Chondrocyte (in vitro differentiated cells): ENCODE data around the gene RGS9. TPM values are rescaled to one million over a fixed set of nuclear protein-coding genes. Genes with fewer than 3 reads are reported as not detected.

ENCODE experiments used
- DNase-seq: peaks from one replicate; pipeline ENCODE4 v3.0.0; 2021; ENCODE audit warnings: mixed read lengths, low spot score
- H3K27ac Mint-ChIP-seq: one replicate; pipeline ENCODE4 v1.8.0; 2021; ENCODE audit warnings: mild to moderate bottlenecking, moderate library complexity, mixed read lengths; ENCODE audit not compliant: unreplicated experiment
- H3K27me3 Mint-ChIP-seq: 2 replicates; pipeline ENCODE4 v1.8.0; 2021; ENCODE audit warnings: low read depth, mixed read lengths
- H3K36me3 Mint-ChIP-seq: 2 replicates; pipeline ENCODE4 v1.8.0; 2021; ENCODE audit warnings: low read depth, mixed read lengths
- H3K4me1 Mint-ChIP-seq: 2 replicates; pipeline ENCODE4 v1.8.0; 2021; ENCODE audit warnings: low read depth, mild to moderate bottlenecking, mixed read lengths
- H3K4me3 Mint-ChIP-seq: one replicate; pipeline ENCODE4 v1.8.0; 2021; ENCODE audit warnings: mild to moderate bottlenecking, moderate library complexity, mixed read lengths; ENCODE audit not compliant: unreplicated experiment
- H3K9me3 Mint-ChIP-seq: 2 replicates; pipeline ENCODE4 v1.8.0; 2021; ENCODE audit warnings: low read depth, mixed read lengths
- CTCF ChIP-seq: fragments of 200-600 bp; sonication (generic); IDR thresholded peaks from 2 replicates; pipeline ENCODE4 v1.5.0; 2021; ENCODE audit warnings: antibody characterized with exemption, mild to moderate bottlenecking, moderate library complexity
- total RNA-seq: library from RNA; stranded (reverse); gene quantifications from 3 replicates; pipeline ENCODE4 v1.2.1, GENCODE V29; 2021

The RGS9 gene
- total RNA-seq, 1 donor from 2014 or later = 14.9 TPM

DNA sequence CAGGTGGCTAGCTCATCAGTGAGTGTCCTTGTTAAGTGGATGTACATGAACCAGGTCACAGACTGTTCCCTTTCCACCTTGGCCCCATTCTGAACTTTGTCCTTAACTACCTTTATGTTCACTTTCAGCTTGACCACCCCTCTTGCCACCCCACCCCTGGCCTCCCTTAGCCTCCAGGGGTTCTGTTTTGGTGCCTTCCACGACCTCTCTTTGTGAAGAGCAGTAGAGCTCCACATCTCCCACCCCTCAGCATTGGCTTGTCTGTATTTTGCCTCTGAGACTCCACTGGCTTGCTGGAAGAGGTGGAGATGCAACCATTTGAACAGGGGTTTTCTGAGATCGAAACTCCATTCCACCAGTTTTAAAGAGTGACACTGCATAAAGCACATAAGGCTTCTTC is 123.5 kb downstream of the RGS9 start:
- H3K36me3 Mint-ChIP-seq = peaks cover 2% of the 10 kb centered on the region
- DNase-seq = no peak
- no peak for TF ChIP-seq CTCF
- H3K9me3 Mint-ChIP-seq = peaks cover 6% of the 10 kb centered on the region
- H3K4me1 Mint-ChIP-seq = peaks cover 8% of the 10 kb centered on the region
- H3K27ac Mint-ChIP-seq = no peak overlapping the region
- H3K4me3 Mint-ChIP-seq = no peak overlapping the region
- H3K27me3 Mint-ChIP-seq = peaks cover 2% of the 10 kb centered on the region

DNA sequence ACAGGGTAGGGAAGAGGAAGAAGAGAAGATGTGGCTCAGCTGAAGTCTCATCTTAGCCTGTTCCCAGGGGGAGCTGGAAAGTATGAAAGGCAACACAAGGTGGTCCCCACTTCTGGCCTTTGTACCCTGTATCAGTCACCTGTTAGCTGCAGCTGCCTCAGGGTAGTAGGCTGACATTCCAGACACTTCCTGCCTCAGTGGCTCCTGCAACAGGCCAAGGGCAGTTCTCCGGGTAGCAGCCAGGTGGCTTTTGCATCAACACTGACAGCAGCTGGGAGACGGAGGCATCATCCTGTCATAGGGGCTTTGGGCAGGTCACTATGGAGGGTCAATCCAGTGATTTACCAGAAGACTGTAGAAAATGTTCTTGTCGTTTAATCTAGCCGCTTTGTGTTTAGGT is 124.0 kb downstream of the RGS9 start:
- Mint-ChIP-seq H3K9me3 (peaks cover 8% of the 10 kb centered on the region), H3K4me1 (peaks cover 8% of the 10 kb centered on the region), H3K4me3 (no peak overlapping the region), H3K27ac (no peak overlapping the region), H3K27me3 (peaks cover 2% of the 10 kb centered on the region), H3K36me3 (peaks cover 2% of the 10 kb centered on the region)
- no peak for DNase-seq
- TF ChIP-seq CTCF = no peak

GRCh38 chr17:65261682-65262636 is 124.8 kb downstream of the RGS9 start:
- Mint-ChIP-seq H3K9me3 (peaks cover 10% of the 10 kb centered on the region), H3K4me1 (peaks cover 8% of the 10 kb centered on the region), H3K27ac (no peak overlapping the region), H3K27me3 (no peaks in the 10 kb centered on the region), H3K4me3 (no peak overlapping the region), H3K36me3 (peaks cover under 1% of the 10 kb centered on the region)
- no peak for TF ChIP-seq CTCF
- DNase-seq = no peak

DNA sequence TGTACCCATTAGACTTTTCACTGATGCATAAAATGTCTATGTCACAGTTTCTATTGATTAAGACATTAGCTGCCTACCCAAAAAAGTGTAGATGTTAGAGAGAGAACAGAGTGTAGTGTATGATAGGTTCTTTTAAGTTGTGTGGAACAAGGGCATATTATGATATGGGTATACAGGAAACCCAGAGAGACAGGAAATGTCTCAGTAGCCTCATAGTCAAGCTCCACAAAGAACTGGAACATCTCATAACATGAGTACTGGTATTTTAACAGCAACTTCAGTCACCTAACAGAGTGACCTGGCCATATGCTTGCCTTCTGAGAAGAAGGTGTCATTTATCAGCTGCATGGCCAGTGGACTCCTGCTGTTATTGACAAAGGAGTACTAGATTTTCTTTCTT is 128.1 kb downstream of the RGS9 start:
- Mint-ChIP-seq H3K27me3 (no peaks in the 10 kb centered on the region), H3K27ac (no peak overlapping the region), H3K4me3 (no peak overlapping the region), H3K4me1 (peaks cover 32% of the 10 kb centered on the region), H3K9me3 (peaks cover 22% of the 10 kb centered on the region), H3K36me3 (peaks cover 5% of the 10 kb centered on the region)
- TF ChIP-seq CTCF = no peak
- DNase-seq = no peak

DNA sequence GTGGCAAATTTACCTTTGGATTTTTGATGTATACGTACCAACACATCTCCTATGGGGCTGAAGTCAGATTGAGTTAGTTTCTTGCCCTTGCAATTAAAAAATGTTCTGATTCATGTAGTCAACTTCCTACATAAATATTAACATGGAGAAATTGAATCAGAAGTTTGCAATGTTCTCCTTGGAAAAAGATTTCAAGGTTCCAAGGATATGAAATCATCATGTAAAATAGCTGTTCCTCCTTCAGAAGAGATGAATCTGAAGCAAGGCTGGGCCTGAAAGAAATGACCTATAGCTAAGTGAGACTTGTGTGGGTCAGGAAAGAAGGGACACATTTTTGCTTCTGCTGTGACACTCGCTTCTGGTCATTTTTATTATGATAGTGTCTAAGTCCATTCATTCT is 131.7 kb downstream of the RGS9 start:
- Mint-ChIP-seq H3K27me3 (no peaks in the 10 kb centered on the region), H3K9me3 (peaks cover 22% of the 10 kb centered on the region), H3K4me1 (peaks cover 35% of the 10 kb centered on the region), H3K27ac (peak overlapping the region; percentile 90), H3K36me3 (peaks cover 5% of the 10 kb centered on the region), H3K4me3 (no peak overlapping the region)
- no peak for DNase-seq
- TF ChIP-seq CTCF = no peak
